Amniotic epithelial cell (primary cell): Measurements from ENCODE around the gene SDSL.

Experiments used
- DNase-seq: peaks from one replicate; pipeline ENCODE4 v3.0.0-alpha.2; 2010; ENCODE audit warnings: low read depth

The SDSL gene

GRCh38 chr12:113480336-113480971, 58.3 kb downstream of the SDSL start:
- no peak for DNase-seq

- DNase-seq, result no peak
These were observed 60.2 kb downstream of the SDSL start for GRCh38 chr12:113482334-113482733.

GRCh38 chr12:113485330-113485729, 63.1 kb downstream of the SDSL start:
- no peak for DNase-seq

GRCh38 chr12:113486722-113487121, 64.5 kb downstream of the SDSL start:
- no peak for DNase-seq
